ENCODE data around the gene KRT15. TPM values are rescaled to one million over a fixed set of nuclear protein-coding genes. Genes with fewer than 3 reads are reported as not detected.
A peak's percentile ranks its signal among the peaks of the same experiment; 100 is the strongest.

Gene KRT15
- total RNA-seq, 3 donors from 2014 or later = not detected

DNA sequence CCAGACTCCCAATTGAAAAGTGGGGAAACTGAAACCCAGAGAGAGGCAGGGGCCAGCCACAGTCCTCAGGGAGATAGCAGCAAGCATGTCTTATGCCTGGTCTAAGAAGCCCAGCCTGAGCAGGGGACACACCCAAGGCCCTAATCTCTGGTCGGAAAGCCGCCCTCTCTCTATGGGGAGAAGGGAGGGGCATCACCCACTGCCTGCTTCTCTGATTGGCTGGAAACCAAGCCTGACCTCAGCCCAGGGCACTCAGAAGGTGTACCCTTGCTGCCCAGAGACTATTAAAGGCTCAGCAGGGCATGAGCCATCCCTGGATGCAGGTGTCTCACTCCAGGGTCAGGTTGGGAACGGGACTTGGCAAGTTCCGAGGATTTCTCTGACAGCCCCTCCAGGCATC is 7.6 kb downstream of the KRT15 start:
- H3K27me3 Mint-ChIP-seq (ENCODE audit: low read depth) = peaks cover 2% of the 10 kb centered on the region
- ATAC-seq = no peak
- H3K9me3 Mint-ChIP-seq = no peaks in the 10 kb centered on the region
- no peak for DNase-seq
- no peaks in the 10 kb centered on the region for H3K36me3 Mint-ChIP-seq (ENCODE audit: insufficient read depth)
- H3K4me3 Mint-ChIP-seq = no peak overlapping the region
- no peaks in the 10 kb centered on the region for H3K4me1 Mint-ChIP-seq (ENCODE audit: low read depth)

DNA sequence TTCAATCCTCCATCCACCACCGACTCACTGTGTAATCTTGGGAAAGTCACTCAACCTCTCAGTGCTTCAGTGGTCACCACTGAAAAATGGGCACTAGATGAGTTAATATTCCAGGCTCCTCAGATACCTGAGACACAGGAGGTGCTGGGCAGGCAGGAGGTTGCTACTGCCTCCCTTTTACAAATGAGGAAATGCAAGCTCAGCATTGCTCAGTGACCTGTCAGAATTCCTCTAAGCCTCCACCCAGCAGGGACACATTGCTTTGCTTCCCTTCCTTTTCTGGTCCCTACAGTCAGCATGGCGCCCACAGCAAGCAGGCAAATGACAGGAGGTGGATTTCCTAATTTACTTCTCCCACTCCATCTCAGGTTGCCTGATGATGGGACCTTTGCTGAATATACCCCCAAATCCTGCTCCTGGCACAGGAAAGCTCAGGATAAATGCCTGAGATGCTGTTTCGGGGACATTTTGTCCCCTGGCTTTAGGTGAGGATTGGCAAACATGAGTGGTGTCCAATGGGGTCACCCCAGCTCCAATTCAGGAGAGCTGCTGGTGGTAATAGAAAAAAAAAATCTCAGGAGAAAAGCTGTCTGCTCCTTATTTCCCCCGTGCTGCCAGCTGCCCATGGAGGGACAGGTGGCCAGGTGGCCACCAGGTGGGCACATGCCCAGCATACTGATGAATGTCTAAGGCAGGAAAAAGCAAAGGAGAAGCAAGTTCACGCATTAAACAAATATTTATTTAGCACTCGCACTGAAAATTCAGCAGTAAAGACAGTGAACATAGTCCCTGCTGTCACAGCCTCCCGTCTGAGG is 8.2 kb downstream of the KRT15 start:
- Mint-ChIP-seq H3K36me3 (ENCODE audit: insufficient read depth) (no peaks in the 10 kb centered on the region), H3K4me3 (no peak overlapping the region), H3K9me3 (no peaks in the 10 kb centered on the region), H3K27me3 (ENCODE audit: low read depth) (peaks cover 2% of the 10 kb centered on the region), H3K4me1 (ENCODE audit: low read depth) (no peaks in the 10 kb centered on the region)
- ATAC-seq (no peak), DNase-seq (no peak)

DNA sequence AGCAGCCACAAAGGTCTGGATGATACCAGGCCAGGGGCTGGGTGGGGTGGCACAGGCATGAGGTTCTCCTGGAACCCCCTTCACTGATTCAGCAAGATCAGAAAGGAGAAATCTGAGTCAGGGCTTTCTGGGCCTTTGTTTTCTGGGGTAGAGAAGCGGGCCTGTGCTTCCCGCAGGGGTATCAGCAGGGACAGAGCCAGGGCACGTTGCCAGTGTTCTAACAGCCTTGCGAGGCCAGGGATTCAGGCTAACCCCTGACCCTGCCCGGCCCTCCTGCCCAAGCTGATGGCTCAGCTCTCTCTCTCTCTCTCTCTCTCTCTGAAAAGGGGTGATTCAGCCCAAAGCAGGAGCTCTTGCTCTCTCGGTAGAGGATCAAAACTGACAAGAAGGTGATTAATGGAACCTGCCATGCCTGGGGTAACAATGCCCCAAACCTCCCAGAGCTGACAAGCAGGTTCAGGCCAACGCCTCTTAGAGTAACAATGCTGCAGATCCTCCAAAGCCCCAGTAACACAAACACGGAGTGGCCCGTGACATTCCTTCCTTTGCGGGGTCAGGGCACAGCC is 11.3 kb downstream of the KRT15 start:
- Mint-ChIP-seq H3K36me3 (ENCODE audit: insufficient read depth) (no peaks in the 10 kb centered on the region), H3K4me3 (no peak overlapping the region), H3K9me3 (no peaks in the 10 kb centered on the region), H3K27me3 (ENCODE audit: low read depth) (no peaks in the 10 kb centered on the region), H3K4me1 (ENCODE audit: low read depth) (no peaks in the 10 kb centered on the region)
- no peak for DNase-seq
- no peak for ATAC-seq

DNA sequence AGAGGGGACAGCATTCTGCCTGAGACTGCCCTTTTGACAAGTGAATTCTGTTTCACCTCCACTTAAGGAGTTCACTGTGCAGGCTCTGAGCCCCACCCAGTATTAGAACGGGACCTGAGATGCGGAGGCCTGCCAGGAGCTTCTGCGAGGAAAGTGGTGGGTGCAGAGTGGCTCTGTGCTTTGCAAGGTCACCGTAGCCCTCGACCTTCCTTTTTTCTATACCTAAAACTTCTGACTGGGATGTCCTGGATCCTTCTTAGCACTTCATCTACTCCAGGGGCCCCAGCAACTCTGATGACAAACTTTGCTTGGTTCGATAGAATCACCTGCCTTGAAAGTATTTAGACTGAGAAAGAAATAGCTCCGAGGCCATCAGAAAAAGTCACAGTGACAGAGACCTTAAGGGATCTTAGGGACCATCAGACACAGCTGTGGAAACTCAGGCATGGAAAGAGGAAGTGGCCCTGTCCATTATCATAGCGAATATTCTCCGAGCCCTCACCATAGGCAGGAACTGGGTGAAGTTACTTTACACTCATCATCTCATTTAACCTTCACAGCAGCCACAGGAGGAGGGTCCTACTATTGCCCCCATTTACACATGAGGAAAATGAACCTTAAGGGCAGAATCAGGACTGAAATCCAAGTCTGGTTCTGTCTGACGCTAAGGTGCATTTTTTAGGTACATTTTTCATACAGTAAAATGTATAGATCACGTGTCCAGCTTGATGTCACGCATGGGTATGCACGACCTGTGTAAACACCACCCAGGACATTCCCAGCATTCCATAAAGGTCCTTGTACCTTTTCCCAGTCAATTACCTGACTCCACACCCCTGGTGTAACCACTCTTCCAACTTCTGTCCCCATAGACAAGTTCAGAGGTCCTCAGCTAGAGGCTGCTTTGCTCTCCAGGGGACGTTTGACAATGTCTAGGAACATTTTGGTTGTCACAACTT is 12.6 kb downstream of the KRT15 start:
- no peaks in the 10 kb centered on the region for H3K27me3 Mint-ChIP-seq (ENCODE audit: low read depth)
- no peaks in the 10 kb centered on the region for H3K36me3 Mint-ChIP-seq (ENCODE audit: insufficient read depth)
- no peak overlapping the region for H3K4me3 Mint-ChIP-seq
- no peaks in the 10 kb centered on the region for H3K9me3 Mint-ChIP-seq
- H3K4me1 Mint-ChIP-seq (ENCODE audit: low read depth) = no peaks in the 10 kb centered on the region
- DNase-seq (no peak), ATAC-seq (no peak)

GRCh38 chr17:41505007-41505808 is 13.5 kb downstream of the KRT15 start, which contains the start of gene KRT13:
Gene KRT13 (minus strand): TSS chr17:41505612. CDS start chr17:41505550, 62 bp downstream.
- no peaks in the 10 kb centered on the region for H3K4me1 Mint-ChIP-seq (ENCODE audit: low read depth)
- H3K4me3 Mint-ChIP-seq = no peak within 1 kb of the TSS
- no peaks in the 10 kb centered on the region for H3K36me3 Mint-ChIP-seq (ENCODE audit: insufficient read depth)
- H3K9me3 Mint-ChIP-seq = no peaks in the 10 kb centered on the region
- H3K27me3 Mint-ChIP-seq (ENCODE audit: low read depth) = no peaks in the 10 kb centered on the region
- DNase-seq = no peak
- no peak for ATAC-seq

DNA sequence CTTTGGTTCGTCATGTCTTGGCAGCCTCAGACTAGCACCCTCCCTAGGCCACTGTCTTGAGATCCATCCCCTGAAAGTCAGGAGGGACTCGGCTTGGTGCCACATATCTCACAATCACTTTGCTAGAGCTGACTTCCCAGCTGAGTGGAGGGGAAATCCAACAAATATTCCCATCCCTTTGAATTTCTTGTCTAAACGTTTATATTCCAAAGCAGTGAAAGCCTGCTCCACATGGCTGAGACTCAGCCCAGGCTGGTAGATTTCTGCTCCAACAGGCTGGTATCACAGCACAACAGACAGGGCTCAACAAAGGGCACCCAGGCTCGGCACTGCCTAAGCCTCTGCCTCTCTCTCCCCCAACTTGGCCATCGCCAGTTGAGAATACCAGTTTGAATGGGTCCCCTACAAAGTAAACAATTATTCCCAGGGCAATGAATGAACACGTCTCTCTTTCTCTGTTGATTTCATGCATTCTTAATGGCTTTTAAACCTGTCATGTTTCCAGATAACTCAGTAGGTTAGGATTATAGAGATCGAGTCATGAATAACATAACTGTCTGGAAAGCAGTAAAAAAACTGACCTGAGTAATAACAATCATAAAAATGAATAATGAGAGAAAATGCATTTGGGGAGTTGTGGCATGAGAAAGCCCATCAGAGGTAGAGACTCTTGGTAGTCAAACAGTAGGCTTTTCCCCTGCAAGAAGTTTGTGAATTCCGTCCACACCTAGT is 14.3 kb downstream of the KRT15 start:
- no peak overlapping the region for H3K4me3 Mint-ChIP-seq
- no peaks in the 10 kb centered on the region for H3K27me3 Mint-ChIP-seq (ENCODE audit: low read depth)
- H3K4me1 Mint-ChIP-seq (ENCODE audit: low read depth) = no peaks in the 10 kb centered on the region
- ATAC-seq (no peak), DNase-seq (no peak)
- H3K9me3 Mint-ChIP-seq = no peaks in the 10 kb centered on the region
- H3K36me3 Mint-ChIP-seq (ENCODE audit: insufficient read depth) = no peaks in the 10 kb centered on the region

DNA sequence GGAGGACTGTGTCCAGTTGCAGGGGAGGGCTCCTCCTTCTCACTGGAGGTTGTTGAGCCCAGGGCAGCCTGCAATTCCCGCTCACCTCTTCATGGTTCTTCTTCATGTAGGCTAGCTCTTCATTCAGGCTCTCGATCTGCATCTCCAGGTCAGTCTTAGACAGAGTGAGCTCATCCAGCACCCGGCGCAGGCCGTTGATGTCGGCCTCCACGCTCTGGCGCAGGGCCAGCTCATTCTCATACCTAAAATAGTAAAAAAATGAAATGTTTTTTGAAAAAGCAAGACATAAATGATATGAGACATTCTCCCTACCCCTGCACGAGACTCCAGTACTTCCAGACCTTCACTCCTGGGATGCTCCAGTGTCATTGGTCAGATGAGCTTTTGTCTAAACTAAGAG is 15.5 kb downstream of the KRT15 start:
- no peak for ATAC-seq
- Mint-ChIP-seq H3K4me3 (no peak overlapping the region), H3K27me3 (ENCODE audit: low read depth) (no peaks in the 10 kb centered on the region), H3K9me3 (no peaks in the 10 kb centered on the region), H3K4me1 (ENCODE audit: low read depth) (no peaks in the 10 kb centered on the region), H3K36me3 (ENCODE audit: insufficient read depth) (no peaks in the 10 kb centered on the region)
- DNase-seq = no peak

GRCh38 chr17:41500131-41500911 is 18.4 kb downstream of the KRT15 start:
- DNase-seq (no peak), ATAC-seq (no peak)
- H3K27me3 Mint-ChIP-seq (ENCODE audit: low read depth) = no peaks in the 10 kb centered on the region
- H3K4me3 Mint-ChIP-seq = no peak overlapping the region
- H3K36me3 Mint-ChIP-seq (ENCODE audit: insufficient read depth) = no peaks in the 10 kb centered on the region
- H3K4me1 Mint-ChIP-seq (ENCODE audit: low read depth) = peaks cover 10% of the 10 kb centered on the region
- H3K9me3 Mint-ChIP-seq = no peaks in the 10 kb centered on the region

- H3K4me3 Mint-ChIP-seq = no peak overlapping the region
- no peak for ATAC-seq
- DNase-seq = no peak
- H3K36me3 Mint-ChIP-seq (ENCODE audit: insufficient read depth) = no peaks in the 10 kb centered on the region
- no peaks in the 10 kb centered on the region for H3K27me3 Mint-ChIP-seq (ENCODE audit: low read depth)
- no peaks in the 10 kb centered on the region for H3K9me3 Mint-ChIP-seq
- peaks cover 10% of the 10 kb centered on the region for H3K4me1 Mint-ChIP-seq (ENCODE audit: low read depth)
These were observed 19.0 kb downstream of the KRT15 start for GRCh38 chr17:41499714-41500113.

DNA sequence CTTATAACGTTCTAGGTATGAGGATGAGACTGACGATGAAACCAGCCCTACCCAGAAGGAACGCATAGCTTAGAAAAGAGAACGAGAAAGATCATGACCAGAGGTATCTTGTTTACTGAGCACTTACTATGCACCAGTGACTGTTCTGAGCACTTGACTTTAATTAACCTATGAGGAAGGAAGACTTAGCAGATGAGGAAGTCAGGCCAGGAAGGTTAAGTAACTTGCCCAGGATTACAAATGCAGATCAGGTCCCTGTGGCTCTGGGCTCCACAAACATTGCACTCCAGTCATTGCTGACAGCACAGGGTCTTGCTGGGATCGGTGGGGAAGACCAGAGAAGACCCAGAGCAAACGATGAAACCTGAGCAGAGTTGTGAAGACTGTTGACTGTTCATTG is 20.4 kb downstream of the KRT15 start:
- H3K4me3 Mint-ChIP-seq = no peak overlapping the region
- H3K4me1 Mint-ChIP-seq (ENCODE audit: low read depth) = peaks cover 10% of the 10 kb centered on the region
- ATAC-seq = no peak
- no peaks in the 10 kb centered on the region for H3K36me3 Mint-ChIP-seq (ENCODE audit: insufficient read depth)
- H3K9me3 Mint-ChIP-seq = no peaks in the 10 kb centered on the region
- DNase-seq = no peak
- H3K27me3 Mint-ChIP-seq (ENCODE audit: low read depth) = no peaks in the 10 kb centered on the region

DNA sequence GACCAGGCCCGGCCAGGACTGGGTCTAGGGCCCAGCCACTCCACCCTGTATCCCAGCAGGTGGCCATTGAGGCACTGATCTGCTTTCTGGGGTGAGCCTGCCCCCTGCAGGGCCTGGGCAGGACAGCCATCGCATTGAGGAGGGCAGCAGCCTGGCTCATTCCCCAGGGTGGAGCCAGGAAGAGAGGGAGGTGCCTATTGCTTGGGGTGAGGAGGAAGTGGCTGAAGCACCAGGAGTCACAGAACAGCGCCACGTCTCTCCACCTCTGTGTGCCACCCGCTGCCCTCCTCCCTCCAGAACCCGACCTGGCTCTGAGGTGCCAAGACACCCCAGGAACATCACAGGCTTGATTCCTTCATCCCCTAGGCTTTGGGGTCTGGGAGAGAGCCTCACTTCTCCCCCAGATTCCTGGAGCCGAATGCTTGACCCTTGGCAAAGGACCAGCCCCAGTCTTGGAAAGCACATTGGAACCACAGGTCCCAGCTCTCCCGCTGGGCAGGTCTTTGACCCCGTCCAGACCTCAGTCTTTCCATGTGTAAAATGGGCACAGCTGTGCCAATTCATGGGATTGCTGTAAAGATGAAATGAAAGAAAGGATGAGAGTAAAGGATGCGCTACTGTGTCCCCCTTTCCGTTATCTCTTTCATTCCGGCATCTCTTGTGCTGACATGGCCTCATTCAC is 21.7 kb downstream of the KRT15 start:
- Mint-ChIP-seq H3K4me3 (no peak overlapping the region), H3K36me3 (ENCODE audit: insufficient read depth) (no peaks in the 10 kb centered on the region), H3K27me3 (ENCODE audit: low read depth) (no peaks in the 10 kb centered on the region), H3K4me1 (ENCODE audit: low read depth) (peaks cover 10% of the 10 kb centered on the region), H3K9me3 (no peaks in the 10 kb centered on the region)
- ATAC-seq = peak; percentile 95 to 99
- DNase-seq = peak; percentile 35

GRCh38 chr17:41494524-41494923 is 24.2 kb downstream of the KRT15 start:
- Mint-ChIP-seq H3K9me3 (no peaks in the 10 kb centered on the region), H3K4me1 (ENCODE audit: low read depth) (peaks cover 20% of the 10 kb centered on the region), H3K36me3 (ENCODE audit: insufficient read depth) (no peaks in the 10 kb centered on the region), H3K27me3 (ENCODE audit: low read depth) (no peaks in the 10 kb centered on the region), H3K4me3 (no peak overlapping the region)
- DNase-seq (no peak), ATAC-seq (no peak)
